Activated CD4-positive, alpha-beta T cell treated with anti-CD3 and anti-CD28 coated beads, Interleukin-2, amount 50 U/mL, for 24 hours (primary cell): ENCODE results near the gene ALX4.

Source experiments
- DNase-seq, 2 donors: peaks; one replicate each; pipeline ENCODE4 v3.0.0-alpha.2; 2020; ENCODE audit warnings: low read depth in 1 of 2, low spot score in 1 of 2

ALX4 gene

GRCh38 chr11:44268614-44269080 is 41.3 kb downstream of the ALX4 start:
- DNase-seq, result no peak

DNA sequence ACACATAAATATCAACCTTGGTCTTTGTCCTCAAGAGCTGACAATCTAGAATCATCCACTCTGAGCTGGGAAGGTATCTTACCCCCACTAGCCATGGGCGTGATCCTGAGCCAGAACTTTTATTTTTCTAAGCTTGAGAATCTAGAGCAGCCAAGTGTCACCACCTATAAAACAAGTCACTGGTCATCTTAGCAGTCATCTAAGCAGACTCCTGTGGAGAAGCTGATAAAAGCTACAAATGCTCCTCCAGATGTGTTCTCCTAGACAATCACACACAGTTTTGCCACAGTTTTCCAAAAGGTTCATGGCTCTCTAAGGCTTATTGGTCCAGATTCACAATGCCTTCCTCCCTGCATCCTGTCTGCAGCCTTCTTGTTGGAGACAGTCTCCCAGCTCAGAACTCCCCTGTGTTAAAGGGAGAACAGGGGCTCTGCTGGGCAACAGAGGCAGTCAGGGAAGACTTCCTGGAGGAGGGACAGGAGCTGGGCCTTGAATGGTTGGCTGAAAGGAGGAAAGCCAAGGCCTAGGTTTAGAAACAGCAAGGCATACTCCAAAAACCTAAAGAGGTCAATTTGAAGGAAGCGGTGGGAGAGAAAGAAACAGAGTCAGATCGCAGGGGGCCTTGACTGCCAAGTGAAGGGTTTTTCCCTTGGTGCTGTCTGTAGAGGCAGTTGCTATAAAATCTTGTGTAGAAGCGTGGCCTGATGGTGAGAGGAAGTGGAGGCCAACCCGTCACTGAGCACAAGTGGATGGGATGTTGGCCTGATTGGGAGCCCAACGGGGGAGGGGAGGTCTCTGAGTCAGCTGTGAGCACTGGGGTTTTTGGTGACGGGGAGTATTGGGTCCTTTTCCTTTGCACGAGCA is 42.0 kb downstream of the ALX4 start:
- DNase-seq, result no peak

- no peak for DNase-seq
These were observed 42.8 kb downstream of the ALX4 start for GRCh38 chr11:44267006-44267749.

GRCh38 chr11:44266056-44266780 is 43.7 kb downstream of the ALX4 start:
- no peak for DNase-seq

DNA sequence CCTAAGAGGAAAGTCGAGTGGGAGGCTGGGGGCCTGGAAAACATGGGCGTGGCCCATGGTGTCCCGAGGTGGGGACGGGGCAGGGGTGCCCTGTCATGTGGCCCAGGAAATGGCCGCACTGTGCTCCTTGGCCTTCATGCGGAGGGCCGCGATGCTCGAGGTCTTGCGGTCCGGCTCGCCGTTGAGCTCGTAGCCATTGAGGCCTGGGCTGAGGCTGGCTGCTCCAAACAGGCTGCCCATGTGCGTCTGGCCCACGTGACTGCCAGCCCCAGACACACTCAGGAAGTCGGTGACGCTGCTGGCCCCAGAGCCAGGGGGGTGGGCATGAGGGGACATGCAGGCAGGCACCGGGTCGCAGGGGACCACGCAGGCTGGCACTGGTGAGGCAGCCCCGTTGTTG is 45.2 kb downstream of the ALX4 start:
- DNase-seq, result no peak

GRCh38 chr11:44264438-44264749 is 45.5 kb downstream of the ALX4 start:
- no peak for DNase-seq

DNA sequence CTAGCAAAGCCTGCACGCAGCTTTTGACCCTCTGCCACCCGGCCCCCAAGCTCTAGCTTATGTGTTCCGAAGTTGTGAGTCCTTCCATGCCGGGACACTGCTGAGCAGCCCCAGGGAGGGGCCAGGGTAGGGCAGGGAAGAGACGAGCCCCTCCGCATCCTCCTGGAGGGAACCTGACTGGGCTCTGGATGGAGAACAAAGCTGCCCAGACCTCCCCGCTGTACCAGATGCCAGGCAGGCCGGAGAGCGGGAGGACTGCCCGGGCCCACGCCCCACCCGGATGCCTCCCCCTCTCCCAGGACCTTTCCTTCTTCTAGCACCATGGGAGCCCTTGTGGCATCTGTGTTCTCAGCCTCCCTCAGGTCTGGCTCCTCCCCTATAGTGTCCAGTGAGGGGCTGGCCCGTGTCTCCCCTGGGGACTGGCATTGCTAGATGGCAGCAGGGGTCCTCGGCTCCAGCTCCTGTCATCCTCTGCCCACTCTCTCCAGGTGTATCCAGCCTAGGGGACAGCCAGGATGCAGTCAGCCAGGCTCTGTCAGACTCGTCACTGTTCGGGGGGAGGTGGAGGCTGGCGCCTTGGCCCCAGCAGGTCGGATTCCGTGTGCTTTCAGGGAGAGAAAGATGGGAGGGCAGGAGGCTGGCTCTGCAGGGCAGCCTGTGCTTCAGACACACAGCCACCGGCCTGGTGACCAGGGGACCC is 46.1 kb downstream of the ALX4 start:
- no peak for DNase-seq

- DNase-seq, result no peak
These were observed 47.9 kb downstream of the ALX4 start for GRCh38 chr11:44261800-44262591.

- DNase-seq, result no peak
These were observed 49.9 kb downstream of the ALX4 start for GRCh38 chr11:44260081-44260480.

- DNase-seq, result no peak
These were observed 51.0 kb downstream of the ALX4 start for GRCh38 chr11:44258839-44259420.

- DNase-seq, result no peak
These were observed 51.8 kb downstream of the ALX4 start for GRCh38 chr11:44258190-44258489.

DNA sequence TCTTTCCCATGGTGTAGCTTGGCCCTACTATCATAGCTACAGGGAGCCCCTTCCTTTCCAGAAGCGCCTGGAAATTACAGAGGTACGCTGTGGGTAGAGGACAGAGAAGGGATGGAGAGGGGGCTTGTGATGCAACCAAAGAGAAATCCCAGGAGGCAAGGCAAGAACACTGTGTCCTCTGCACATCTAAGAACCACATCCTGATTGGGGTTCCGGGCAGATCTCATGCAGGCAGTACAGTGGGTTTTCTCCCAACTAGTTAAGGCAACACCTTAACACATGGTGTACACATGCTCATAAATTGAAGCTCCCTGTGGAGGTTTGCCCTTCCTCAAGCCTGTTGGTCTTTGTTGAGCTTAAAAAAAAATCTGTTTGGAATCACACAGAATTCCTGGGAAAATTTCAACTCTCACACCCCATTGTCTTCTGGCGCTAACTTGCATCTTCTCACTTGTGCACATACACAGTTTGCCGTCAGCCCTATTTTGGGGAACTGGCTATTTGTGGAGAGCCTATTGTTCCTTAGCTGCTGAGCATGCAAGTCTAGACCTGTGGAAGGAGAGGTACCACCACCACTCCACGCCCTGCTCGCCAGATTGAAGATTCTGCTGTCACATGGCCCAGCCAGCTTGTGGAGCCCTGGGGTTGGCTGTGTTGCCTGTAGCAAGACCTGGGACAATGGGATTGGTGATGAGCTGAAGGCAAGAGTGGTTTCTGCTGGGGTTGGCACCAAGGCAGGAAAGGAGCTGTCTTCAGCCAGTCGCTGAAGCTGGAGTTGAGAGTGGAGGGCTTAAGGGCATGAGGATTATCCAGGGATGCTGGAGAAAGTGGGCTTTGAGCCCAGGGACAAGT is 52.4 kb downstream of the ALX4 start:
- DNase-seq, result no peak

DNA sequence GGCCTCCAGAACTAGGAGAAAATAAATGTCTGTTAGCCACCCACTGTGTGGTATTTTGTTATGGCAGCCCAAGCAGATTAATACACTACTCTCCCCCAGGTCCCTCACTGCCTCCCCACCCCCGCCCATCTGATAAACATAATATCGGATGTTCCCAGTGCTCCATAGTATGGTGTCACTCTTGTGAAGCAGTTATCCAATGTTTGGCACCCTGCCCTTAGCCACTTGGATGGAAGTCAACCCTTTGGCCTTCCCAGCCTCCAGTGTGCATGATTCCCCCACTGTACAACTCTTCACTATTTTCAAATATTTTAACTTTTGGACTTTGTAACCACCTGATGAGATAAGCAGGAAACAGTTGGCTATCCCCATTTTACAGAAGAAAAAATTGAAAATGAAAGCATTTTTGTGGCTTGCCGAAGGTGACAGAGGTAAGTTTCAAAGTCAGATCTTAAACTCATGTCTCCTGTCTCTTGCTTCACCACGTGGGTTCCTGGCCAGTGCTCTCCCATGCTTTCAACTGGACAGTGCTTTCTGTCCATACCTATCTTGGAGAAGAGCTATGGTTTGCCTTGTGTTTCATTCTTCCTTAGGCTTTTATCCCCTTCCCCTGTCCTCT is 53.2 kb downstream of the ALX4 start:
- no peak for DNase-seq

GRCh38 chr11:44255406-44256071 is 54.4 kb downstream of the ALX4 start:
- DNase-seq, result no peak

- DNase-seq, result no peak
These were observed 56.8 kb downstream of the ALX4 start for GRCh38 chr11:44252999-44253602.

- DNase-seq, result no peak
These were observed 59.5 kb downstream of the ALX4 start for GRCh38 chr11:44250421-44250820.

GRCh38 chr11:44248109-44248508 is 61.8 kb downstream of the ALX4 start:
- no peak for DNase-seq

DNA sequence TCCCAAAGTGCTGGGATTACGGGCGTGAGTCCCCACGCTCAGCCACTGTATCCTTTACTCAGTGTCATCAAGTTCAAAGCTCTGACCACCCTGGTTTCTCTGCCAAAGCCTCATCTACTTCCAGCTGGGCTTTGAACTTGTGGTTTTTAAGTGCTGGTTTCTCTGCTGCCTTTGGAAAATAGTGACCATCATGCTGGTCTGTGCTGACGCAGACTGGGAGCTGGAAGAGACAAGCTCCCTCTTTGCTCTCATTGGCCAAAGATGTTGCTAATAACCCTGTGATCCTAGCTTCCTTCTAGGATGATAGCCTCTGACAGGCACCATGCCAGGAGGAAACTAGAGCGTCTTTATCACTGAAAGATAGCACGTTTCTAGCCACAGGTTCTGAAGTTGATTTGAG is 62.4 kb downstream of the ALX4 start:
- DNase-seq, result no peak
